Thyroid gland (tissue), 4 donors: ENCODE results near the gene UNC45B. TPM values are rescaled to one million over a fixed set of nuclear protein-coding genes. Genes with fewer than 3 reads are reported as not detected.
"Not testable (repeated sequence)": the region's sequence is repeated elsewhere in the genome, so short reads cannot be mapped to it uniquely, and the experiment has no call there.

Source experiments
- DNase-seq, 2 donors: peaks; one replicate each; pipeline ENCODE4 v3.0.0-alpha.2; 2019
- H3K27ac ChIP-seq, 3 donors: fragments of 200-600 bp; sonication (generic); 1 replicate in 2 of 3; 2 replicates in 1 of 3; pipeline ENCODE4 v1.5.1; 2016 to 2019; ENCODE audit warnings: mild to moderate bottlenecking in 1 of 3, moderate library complexity in 1 of 3
- H3K27me3 ChIP-seq: fragments of 200-600 bp; sonication (generic); one replicate; pipeline ENCODE4 v1.5.1; 2019
- H3K36me3 ChIP-seq, 2 donors: fragments of 200-600 bp; sonication (generic); one replicate each; pipeline ENCODE4 v1.5.1; 2016 to 2019
- H3K4me1 ChIP-seq, 2 donors: fragments of 200-600 bp; sonication (generic); one replicate each; pipeline ENCODE4 v1.5.1; 2017 to 2019
- H3K4me3 ChIP-seq, 3 donors: fragments of 200-600 bp; sonication (generic); replicated peaks in 1 of 3; 1 replicate in 2 of 3; 2 replicates in 1 of 3; pipeline ENCODE4 v1.5.1; 2016; ENCODE audit warnings: mild to moderate bottlenecking in 1 of 3
- H3K9me3 ChIP-seq: fragments of 200-600 bp; sonication (generic); one replicate; pipeline ENCODE4 v1.5.1; 2017
- CTCF ChIP-seq, 6 experiments: fragments of 200-600 bp in 3 of 6; fragments of 450-650 bp in 3 of 6; sonication (generic) in 3 of 6; IDR thresholded peaks; one replicate each; pipeline ENCODE4 v1.5.1; 2016 to 2019; ENCODE audit warnings: antibody characterized with exemption in 6 of 6, mild to moderate bottlenecking in 2 of 6, inconsistent platforms in 1 of 6, moderate library complexity in 1 of 6
- POLR2A ChIP-seq, 2 donors: fragments of 450-650 bp; IDR thresholded peaks; one replicate each; pipeline ENCODE4 v1.6.1; 2017; ENCODE audit warnings: antibody characterized with exemption in 2 of 2, mild to moderate bottlenecking in 2 of 2, moderate library complexity in 1 of 2
- WGBS, 2 donors: methylation state at CpG; one replicate each; pipeline ENCODE4 v1.1.5; 2017; 5-methylcytosine and 5-hydroxymethylcytosine counted together
- intact Hi-C: fragments of 100-400 bp; cut with DNase I; formaldehyde crosslinking; loops from one replicate; pipeline ENCODE4 v1.15.1; 2023
- total RNA-seq, 4 donors: library from RNA; depleted of rRNA; stranded (reverse); fragments of >200 nt; gene quantifications; one replicate each; pipeline ENCODE4 v1.2.3, GENCODE V29; 2016

The UNC45B gene
- total RNA-seq, 4 donors from 2014 or later, result not detected

GRCh38 chr17:35188111-35188510 is 40.5 kb downstream of the UNC45B start:
- TF ChIP-seq CTCF (IDR thresholded peaks at IDR 0.05) (no peak), POLR2A (IDR thresholded peaks at IDR 0.05) (no peak)
- H3K4me1 ChIP-seq, result no peaks in the 10 kb centered on the region
- 63 to 65% methylated on average over 2 of the region's 2 CpGs for WGBS, 2 donors
- no peaks in the 10 kb centered on the region for H3K9me3 ChIP-seq
- no peaks in the 10 kb centered on the region for H3K27me3 ChIP-seq
- H3K27ac ChIP-seq, result no peak overlapping the region
- DNase-seq, result no peak
- no peaks in the 10 kb centered on the region for H3K36me3 ChIP-seq
- no peak overlapping the region for H3K4me3 ChIP-seq
- intact Hi-C loops, result no loop called here

GRCh38 chr17:35189291-35189690 is 41.7 kb downstream of the UNC45B start:
- no peaks in the 10 kb centered on the region for H3K9me3 ChIP-seq
- intact Hi-C loops, result no loop called here
- H3K27me3 ChIP-seq, result no peaks in the 10 kb centered on the region
- TF ChIP-seq CTCF (IDR thresholded peaks at IDR 0.05) (no peak), POLR2A (IDR thresholded peaks at IDR 0.05) (no peak)
- no peak for DNase-seq
- no peaks in the 10 kb centered on the region for H3K4me1 ChIP-seq
- 65 to 73% methylated on average over 3 of the region's 3 CpGs for WGBS, 2 donors
- H3K27ac ChIP-seq, result no peak overlapping the region
- H3K36me3 ChIP-seq, result no peaks in the 10 kb centered on the region
- H3K4me3 ChIP-seq, result no peak overlapping the region

- Histone ChIP-seq H3K27me3 (no peaks in the 10 kb centered on the region), H3K4me1 (no peaks in the 10 kb centered on the region), H3K9me3 (no peaks in the 10 kb centered on the region), H3K4me3 (no peak overlapping the region), H3K27ac (no peak overlapping the region), H3K36me3 (no peaks in the 10 kb centered on the region)
- WGBS, 2 donors, result 76 to 79% methylated on average over 11 of the region's 11 CpGs
- TF ChIP-seq CTCF (IDR thresholded peaks at IDR 0.05), result no peak
- TF ChIP-seq POLR2A (IDR thresholded peaks at IDR 0.05), result no peak
- intact Hi-C loops, result no loop called here
- DNase-seq, result no peak
These were observed 43.5 kb downstream of the UNC45B start for GRCh38 chr17:35191001-35191695.

- no peaks in the 10 kb centered on the region for H3K36me3 ChIP-seq
- H3K27ac ChIP-seq, result no peak overlapping the region
- H3K27me3 ChIP-seq, result no peaks in the 10 kb centered on the region
- H3K9me3 ChIP-seq, result no peaks in the 10 kb centered on the region
- H3K4me3 ChIP-seq, result no peak overlapping the region
- TF ChIP-seq POLR2A (IDR thresholded peaks at IDR 0.05) (no peak), CTCF (IDR thresholded peaks at IDR 0.05) (no peak)
- no peak for DNase-seq
- intact Hi-C loops, result no loop called here
- WGBS, 2 donors, result 85 to 86% methylated on average over 8 of the region's 8 CpGs
- no peaks in the 10 kb centered on the region for H3K4me1 ChIP-seq
These were observed 45.1 kb downstream of the UNC45B start for GRCh38 chr17:35192708-35193107.

- H3K4me3 ChIP-seq, H3K27ac ChIP-seq, H3K27me3 ChIP-seq, H3K36me3 ChIP-seq, H3K4me1 ChIP-seq, intact Hi-C loops, H3K9me3 ChIP-seq, DNase-seq: not testable (repeated sequence)
- 93 to 94% methylated on average over 12 of the region's 12 CpGs for WGBS, 2 donors
These were observed 46.4 kb downstream of the UNC45B start, which contains the start of gene SLC35G3 for GRCh38 chr17:35194001-35194400. Gene SLC35G3, minus strand, starts transcription at chr17:35194393. Its CDS starts 86 bp downstream, at chr17:35194307.

GRCh38 chr17:35195062-35195461 is 47.4 kb downstream of the UNC45B start:
- H3K27ac ChIP-seq, H3K4me3 ChIP-seq, H3K36me3 ChIP-seq, H3K9me3 ChIP-seq, H3K4me1 ChIP-seq, H3K27me3 ChIP-seq, intact Hi-C loops, DNase-seq: not testable (repeated sequence)
- 95 to 100% methylated on average over 2 to 13 of the region's 31 CpGs for WGBS, 2 donors

- 81 to 90% methylated on average over 2 of the region's 2 CpGs for WGBS, 2 donors
- DNase-seq, H3K36me3 ChIP-seq, H3K27me3 ChIP-seq, H3K27ac ChIP-seq, intact Hi-C loops, H3K9me3 ChIP-seq, H3K4me1 ChIP-seq, H3K4me3 ChIP-seq: not testable (repeated sequence)
These were observed 55.0 kb downstream of the UNC45B start for GRCh38 chr17:35202582-35202981.
